Measurements from ENCODE around the gene KRTAP26-1.

The KRTAP26-1 gene

GRCh38 chr21:30326390-30326789 lies 6.3 kb upstream of the KRTAP26-1 start:
- Histone ChIP-seq H3K9me2 (replicated peaks; ENCODE audit: insufficient read depth, low read length) (no peaks in the 10 kb centered on the region), H2AFZ (ENCODE audit: low read depth, low read length, severe bottlenecking) (no peak overlapping the region), H3K27me3 (ENCODE audit: low read length) (no peaks in the 10 kb centered on the region), H3K36me3 (ENCODE audit: low read length) (no peaks in the 10 kb centered on the region), H3K9me3 (ENCODE audit: insufficient read depth, low read length) (no peaks in the 10 kb centered on the region), H3K4me2 (ENCODE audit: low read depth, low read length, poor library complexity, severe bottlenecking) (no peak overlapping the region), H3K27ac (ENCODE audit: low read depth, low read length) (no peak overlapping the region), H3F3A (ENCODE audit: insufficient read depth) (no peaks in the 10 kb centered on the region), H3K4me3 (ENCODE audit: insufficient read depth, low read length, poor library complexity, severe bottlenecking) (no peak overlapping the region), H4K20me1 (ENCODE audit: low read depth, low read length) (no peaks in the 10 kb centered on the region), H3K9ac (ENCODE audit: low read length) (no peak overlapping the region), H3K79me2 (ENCODE audit: insufficient read depth, low read length) (no peaks in the 10 kb centered on the region)
- TF ChIP-seq EZH2phosphoT487 (conservative IDR thresholded peaks at IDR 0.05; ENCODE audit: low read length): no peak
- TF ChIP-seq, protein P1, sequence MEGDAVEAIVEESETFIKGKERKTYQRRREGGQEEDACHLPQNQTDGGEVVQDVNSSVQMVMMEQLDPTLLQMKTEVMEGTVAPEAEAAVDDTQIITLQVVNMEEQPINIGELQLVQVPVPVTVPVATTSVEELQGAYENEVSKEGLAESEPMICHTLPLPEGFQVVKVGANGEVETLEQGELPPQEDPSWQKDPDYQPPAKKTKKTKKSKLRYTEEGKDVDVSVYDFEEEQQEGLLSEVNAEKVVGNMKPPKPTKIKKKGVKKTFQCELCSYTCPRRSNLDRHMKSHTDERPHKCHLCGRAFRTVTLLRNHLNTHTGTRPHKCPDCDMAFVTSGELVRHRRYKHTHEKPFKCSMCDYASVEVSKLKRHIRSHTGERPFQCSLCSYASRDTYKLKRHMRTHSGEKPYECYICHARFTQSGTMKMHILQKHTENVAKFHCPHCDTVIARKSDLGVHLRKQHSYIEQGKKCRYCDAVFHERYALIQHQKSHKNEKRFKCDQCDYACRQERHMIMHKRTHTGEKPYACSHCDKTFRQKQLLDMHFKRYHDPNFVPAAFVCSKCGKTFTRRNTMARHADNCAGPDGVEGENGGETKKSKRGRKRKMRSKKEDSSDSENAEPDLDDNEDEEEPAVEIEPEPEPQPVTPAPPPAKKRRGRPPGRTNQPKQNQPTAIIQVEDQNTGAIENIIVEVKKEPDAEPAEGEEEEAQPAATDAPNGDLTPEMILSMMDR (IDR thresholded peaks at IDR 0.05; ENCODE audit: insufficient read depth, low read length, poor library complexity, severe bottlenecking): no peak

GRCh38 chr21:30315701-30316100 lies 4.4 kb downstream of the KRTAP26-1 start:
- Histone ChIP-seq H3K79me2 (ENCODE audit: insufficient read depth, low read length) (no peaks in the 10 kb centered on the region), H3F3A (ENCODE audit: insufficient read depth) (no peaks in the 10 kb centered on the region), H3K27ac (ENCODE audit: low read depth, low read length) (no peak overlapping the region), H3K9ac (ENCODE audit: low read length) (no peak overlapping the region), H3K27me3 (ENCODE audit: low read length) (no peaks in the 10 kb centered on the region), H4K20me1 (ENCODE audit: low read depth, low read length) (no peaks in the 10 kb centered on the region), H2AFZ (ENCODE audit: low read depth, low read length, severe bottlenecking) (no peak overlapping the region), H3K9me2 (replicated peaks; ENCODE audit: insufficient read depth, low read length) (no peaks in the 10 kb centered on the region), H3K4me2 (ENCODE audit: low read depth, low read length, poor library complexity, severe bottlenecking) (no peak overlapping the region), H3K9me3 (ENCODE audit: insufficient read depth, low read length) (no peaks in the 10 kb centered on the region), H3K36me3 (ENCODE audit: low read length) (no peaks in the 10 kb centered on the region), H3K4me3 (ENCODE audit: insufficient read depth, low read length, poor library complexity, severe bottlenecking) (no peak overlapping the region)
- TF ChIP-seq, protein P1 (IDR thresholded peaks at IDR 0.05; ENCODE audit: insufficient read depth, low read length, poor library complexity, severe bottlenecking): no peak
- no peak for TF ChIP-seq EZH2phosphoT487 (conservative IDR thresholded peaks at IDR 0.05; ENCODE audit: low read length)

DNA sequence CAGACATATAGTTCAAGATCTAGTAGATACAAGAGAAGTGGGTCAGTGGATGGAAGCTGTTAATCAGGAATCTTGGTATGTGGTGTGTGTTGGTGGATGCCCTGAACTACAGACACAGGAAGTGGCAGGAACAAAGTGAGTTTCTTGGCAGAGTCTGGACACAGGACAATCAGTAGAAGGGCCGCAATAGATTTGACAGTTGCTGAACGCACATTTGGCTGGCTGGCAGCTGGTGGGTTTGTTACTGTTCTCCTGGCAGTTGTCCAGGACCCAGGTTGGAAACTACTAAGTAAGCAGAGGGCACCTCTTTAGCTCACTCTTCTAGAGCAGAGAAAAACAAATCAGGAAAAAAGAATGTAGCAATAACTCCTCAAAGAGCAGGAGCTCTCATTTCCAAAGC lies 13.2 kb downstream of the KRTAP26-1 start:
- H3K27ac ChIP-seq (ENCODE audit: low read depth, low read length): no peak overlapping the region
- no peak overlapping the region for H3K4me3 ChIP-seq (ENCODE audit: insufficient read depth, low read length, poor library complexity, severe bottlenecking)
- H3K9me2 ChIP-seq (replicated peaks; ENCODE audit: insufficient read depth, low read length): no peaks in the 10 kb centered on the region
- no peak overlapping the region for H3K9ac ChIP-seq (ENCODE audit: low read length)
- H3F3A ChIP-seq (ENCODE audit: insufficient read depth): no peaks in the 10 kb centered on the region
- H3K4me2 ChIP-seq (ENCODE audit: low read depth, low read length, poor library complexity, severe bottlenecking): no peak overlapping the region
- TF ChIP-seq, protein P1 (IDR thresholded peaks at IDR 0.05; ENCODE audit: insufficient read depth, low read length, poor library complexity, severe bottlenecking): no peak
- TF ChIP-seq EZH2phosphoT487 (conservative IDR thresholded peaks at IDR 0.05; ENCODE audit: low read length): no peak
- H3K79me2 ChIP-seq (ENCODE audit: insufficient read depth, low read length): no peaks in the 10 kb centered on the region
- peaks cover 4% of the 10 kb centered on the region; the same call in 1 of the 2 replicates for H3K9me3 ChIP-seq (ENCODE audit: insufficient read depth, low read length)
- H2AFZ ChIP-seq (ENCODE audit: low read depth, low read length, severe bottlenecking): no peak overlapping the region
- no peaks in the 10 kb centered on the region for H3K27me3 ChIP-seq (ENCODE audit: low read length)
- H3K36me3 ChIP-seq (ENCODE audit: low read length): no peaks in the 10 kb centered on the region
- no peaks in the 10 kb centered on the region for H4K20me1 ChIP-seq (ENCODE audit: low read depth, low read length)
